CD4-positive, alpha-beta T cell treated with Interleukin-12 subunit alpha and Interleukin-12 subunit beta, for 1 hour (primary cell): ENCODE results near the gene BUB1B.

Source experiments
- DNase-seq: peaks from one replicate; pipeline ENCODE4 v3.0.0-alpha.2; 2020

The BUB1B gene

DNA sequence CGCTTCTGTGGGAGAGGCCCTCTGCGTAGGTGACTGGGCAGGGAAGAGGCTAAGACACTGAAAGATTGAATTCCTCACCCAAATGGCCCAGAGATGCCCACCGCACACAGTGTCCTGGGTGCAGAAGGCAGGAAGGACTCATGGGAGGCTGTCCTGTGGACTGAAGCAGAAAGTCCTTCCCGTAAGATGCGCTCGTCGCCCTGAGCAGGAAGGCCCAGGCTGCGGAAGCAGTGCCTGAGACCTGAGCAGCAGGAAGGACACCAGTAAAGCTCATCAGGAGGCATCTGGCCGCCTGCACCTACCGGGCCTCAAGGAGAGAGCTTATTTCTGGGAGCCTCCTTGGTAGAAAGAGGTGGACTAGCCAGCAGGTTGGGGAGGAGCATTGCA lies 81.3 kb downstream of the BUB1B start:
- DNase-seq, result no peak

DNA sequence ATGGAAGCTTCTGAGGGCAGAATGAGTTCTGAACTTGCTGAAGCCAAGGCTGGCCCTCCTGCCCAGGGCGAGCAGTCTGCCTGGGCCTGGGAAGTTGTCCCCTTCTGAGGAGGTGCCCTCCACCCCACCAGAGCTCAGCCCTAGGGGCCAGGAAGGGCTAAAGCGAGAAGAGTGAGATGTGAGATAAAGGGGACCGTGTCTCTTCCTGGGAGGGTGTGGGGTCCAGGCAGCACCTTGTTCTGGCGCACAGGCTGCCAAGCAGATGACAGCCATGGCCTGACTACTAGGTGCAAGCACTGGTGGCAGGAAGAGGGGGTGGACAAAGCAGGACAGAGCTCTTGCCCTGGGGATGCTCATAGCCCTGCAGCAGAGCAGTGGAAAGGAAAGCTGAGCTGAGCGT lies 81.7 kb downstream of the BUB1B start:
- no peak for DNase-seq

DNA sequence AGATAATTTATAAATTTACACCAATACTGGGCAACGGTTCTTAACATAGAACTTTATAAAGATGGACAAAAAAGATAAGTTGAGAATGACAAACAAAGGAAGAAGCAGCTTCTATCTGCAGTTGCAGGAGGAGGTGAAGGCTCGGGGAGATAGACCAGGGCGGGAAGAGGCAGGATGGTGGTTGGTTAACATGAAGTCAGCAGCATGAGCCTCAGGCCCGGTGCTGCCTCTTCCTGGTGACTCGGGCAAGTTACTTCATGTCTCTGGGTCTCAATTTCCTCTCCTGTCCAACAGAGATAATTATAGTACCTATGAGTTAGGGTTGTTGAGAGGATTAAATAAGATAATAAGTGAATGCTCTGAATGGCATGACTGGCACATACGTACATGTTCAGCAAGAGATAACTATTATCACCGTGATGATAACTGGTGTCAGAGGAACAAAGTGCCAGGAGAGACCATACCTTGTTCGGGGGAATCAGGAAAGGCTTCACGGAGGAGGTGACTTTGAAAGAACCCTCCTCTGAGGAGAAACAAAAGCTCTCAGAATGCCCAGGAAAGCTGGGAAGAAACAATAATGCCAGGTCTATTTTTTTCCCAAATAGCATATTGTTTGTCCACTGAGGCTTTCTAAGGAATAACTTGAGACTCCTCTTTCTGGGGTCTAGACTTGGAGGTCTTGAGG lies 82.4 kb downstream of the BUB1B start:
- no peak for DNase-seq

DNA sequence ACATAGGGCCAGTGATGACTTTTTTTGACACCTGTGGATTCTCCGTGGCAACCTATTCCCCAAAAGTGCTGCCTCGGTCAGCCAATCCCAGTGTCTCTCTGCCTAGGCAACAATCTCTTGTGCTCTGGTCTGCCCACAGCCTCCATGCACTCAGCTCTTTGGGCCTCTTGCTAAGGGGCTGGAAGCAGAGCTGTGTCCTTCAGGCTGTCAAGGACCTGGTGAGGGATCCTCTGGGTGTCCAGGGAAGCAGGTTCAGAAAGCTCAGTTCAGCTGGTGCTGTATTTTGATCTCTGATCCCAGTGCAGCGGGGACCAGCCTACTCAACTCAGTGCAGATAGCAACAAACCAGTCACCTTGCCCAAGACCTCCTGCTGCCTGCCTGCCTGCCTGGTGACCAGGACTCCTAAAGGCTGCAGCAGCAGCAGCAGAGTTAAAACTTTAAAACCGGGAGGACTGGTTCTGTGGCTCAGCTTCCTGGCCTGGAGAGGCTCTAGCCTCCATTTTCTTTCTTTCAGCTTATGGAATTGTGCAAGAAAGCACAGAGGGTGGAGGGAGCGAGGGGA lies 84.2 kb downstream of the BUB1B start:
- no peak for DNase-seq

DNA sequence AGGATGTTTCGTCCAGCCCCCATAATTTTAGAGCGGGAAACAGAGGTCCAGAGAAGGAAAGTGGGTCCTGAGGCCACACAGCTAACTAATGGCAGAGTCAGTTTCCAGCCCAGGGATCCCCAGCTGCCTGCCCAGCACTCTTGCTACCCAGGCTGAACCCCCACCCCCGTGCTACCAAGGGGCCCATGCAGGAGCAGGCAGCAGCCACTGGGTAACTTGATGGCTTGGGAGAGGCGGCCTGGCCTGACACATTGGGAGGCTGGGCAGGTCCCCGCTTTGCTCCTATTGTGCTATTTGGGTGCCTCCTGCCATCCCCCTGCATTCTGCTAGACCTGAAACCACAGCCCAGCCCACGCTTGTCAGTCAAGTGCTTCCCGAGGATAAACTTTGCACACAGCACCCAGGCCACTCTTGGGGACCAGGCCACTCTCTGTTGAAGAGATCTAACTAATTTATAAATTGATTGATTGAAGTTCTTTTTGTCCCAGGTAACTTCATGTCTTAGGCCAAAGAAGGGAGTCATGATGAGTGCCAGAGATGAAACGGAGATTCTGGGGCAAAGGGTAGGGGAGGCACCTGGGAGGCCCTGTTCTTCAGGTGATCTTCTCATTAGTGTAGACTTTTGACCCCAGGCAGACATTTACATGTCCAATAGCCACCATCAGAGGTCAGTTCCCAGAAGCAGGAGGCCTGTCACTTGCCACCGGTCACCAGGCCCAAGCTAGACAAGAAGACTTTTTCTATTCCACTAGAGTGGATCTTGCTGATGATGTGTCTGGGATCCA lies 85.0 kb downstream of the BUB1B start:
- no peak for DNase-seq

DNA sequence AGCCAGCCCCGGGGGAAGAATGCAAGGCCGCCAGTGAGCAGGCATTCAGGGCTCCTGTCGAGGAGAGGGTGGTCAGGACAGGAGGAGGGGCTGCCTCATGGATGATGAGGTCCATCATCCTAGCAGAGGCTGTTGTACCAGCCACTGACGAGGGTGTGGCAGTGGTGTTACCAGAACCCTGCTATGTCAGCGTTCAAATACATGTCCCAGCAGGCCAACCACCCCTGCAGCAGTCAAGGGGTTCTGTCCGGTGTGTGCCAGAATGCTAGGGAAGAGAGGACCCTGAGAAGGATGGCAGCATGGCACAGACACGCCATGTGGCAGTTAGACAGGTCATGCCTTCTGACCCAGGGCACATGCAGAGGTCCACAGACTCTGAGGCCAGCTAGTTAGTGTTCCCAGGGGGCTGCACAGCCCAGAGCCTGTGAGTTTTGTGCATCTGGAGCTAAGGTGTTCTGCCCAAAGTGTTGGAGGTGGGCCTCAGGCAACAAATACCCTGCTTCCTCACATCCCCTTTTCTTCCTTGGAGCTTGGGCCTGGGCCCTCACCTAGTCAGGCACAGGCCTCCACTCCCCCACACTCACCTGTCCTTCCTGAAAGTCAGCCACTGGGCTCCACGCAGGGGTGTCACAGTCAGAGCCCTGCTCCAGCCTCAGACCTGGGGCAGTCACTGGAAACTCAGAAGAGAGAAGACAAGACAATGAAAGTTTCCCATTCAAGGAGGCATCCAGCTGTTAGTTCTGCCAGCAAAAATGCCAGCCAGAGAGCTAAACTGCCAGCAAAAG lies 85.8 kb downstream of the BUB1B start:
- no peak for DNase-seq

DNA sequence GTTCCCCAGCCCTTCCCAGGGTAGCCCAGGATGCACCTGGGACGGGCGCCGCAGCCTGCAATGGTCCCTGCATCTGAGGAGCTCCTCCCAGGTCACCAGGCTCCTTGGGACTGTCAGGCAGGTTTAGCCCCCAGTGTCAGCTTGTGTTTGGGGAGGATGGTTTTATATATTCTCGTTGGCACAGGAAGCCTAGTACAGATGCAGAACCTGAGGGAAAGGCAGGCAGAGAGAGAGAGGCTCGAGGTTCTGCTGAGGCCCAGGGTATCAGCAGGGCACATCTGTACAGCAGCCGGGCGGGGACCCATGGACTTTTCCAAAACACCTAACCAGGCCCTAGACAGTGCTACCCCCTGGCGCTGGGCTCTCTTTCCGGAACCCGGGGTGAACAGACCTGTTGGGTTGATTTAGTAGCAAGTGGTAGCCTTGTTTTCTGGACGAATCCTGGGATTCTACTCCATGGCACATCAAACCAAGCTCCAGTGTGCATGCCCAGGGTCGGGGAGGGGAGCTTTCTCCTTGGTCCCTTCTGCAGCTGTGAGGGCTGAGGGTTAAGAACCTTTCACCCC lies 86.6 kb downstream of the BUB1B start:
- no peak for DNase-seq

DNA sequence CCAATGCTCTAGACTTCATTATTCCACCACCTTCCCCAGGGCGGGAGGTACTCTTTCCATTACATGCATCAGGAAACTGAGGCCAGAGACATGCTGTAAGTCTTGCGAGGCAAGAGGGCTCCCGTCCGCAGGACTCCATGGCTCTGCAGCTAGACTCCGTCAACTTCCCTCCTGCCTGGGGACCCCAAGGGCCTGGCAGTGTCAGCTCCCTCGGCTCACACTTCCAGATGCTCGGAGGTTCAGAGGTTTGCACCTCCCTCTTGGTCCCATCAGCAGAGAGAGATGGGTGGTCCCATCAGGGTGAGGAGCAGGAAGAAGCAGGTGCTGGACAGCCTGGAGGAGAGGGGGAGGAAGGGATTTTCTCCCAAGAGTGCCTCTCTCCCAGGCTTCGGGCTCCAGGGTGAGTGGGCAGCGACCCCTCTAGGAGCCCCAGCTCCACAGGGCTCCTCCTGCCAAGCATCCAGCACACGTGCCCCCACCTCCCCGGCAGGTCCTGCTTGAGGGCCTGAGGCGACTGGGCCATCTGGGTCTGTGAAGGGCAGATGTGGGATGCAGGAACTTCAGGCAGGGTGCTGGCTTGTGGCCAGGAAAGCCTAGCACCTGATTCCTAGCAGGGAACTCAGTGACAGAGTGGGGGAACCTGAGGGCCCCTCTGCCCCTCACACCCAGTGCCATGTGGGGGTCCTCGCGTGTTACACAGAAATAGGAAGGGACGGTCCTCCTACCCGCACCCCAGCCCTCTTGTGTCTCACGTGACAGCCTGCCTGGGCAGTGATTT lies 87.3 kb downstream of the BUB1B start:
- DNase-seq, result no peak

DNA sequence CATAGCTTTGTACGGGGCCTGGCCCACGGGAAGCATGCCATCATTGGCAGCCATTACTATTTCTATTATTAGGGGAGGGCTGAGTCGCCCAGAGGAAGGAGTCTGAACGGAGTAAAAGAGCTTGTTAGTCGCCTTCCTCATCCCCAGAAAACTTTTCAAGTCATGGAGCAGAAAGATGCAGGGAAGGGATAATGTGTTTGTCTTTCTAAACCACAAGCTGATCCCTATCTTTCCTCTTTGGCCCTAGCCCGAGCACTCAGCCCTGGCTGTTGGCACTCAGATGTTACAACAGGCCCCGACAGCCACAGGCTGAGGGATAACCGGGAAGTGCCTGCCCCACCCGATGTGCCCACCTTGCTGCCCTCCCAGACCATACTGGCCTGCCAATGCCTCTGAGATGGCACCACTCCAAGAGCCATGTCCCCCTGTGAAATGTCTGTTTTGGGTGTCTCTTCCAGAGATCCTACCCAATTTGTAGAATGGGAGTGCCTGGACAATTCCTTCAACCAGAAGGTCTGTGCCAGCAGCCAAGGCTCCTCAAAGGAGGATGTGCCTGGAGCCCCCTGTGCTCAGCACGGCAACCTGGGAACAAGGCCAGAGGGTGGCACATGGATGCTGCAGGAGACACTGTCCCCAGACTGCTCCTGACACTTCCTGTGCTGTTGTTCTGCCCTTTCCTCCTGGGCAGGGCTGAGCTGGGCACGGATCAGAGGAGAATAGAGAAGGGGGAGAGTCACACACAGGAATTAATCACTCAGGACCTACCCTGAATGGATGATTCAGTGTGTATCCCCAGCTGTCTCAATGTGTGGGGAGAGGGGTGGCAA lies 88.8 kb downstream of the BUB1B start:
- DNase-seq, result no peak

DNA sequence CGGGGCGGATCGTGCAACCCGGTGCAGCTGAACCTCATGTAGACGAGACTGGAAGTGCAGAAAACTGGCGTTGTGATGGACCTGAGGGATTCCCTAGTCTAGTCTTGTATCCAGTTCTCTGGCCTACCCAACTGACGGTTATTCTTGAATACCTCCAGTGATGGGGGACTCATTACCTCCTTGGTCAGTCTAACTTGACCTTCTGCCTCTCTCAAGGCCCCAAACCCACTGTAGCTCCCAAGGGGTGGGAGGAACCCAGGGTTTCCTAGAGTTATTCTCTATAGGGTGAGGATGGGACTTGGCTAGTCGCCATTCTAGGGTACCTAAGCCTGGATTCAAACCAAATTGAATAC lies 89.4 kb downstream of the BUB1B start:
- DNase-seq, result no peak

DNA sequence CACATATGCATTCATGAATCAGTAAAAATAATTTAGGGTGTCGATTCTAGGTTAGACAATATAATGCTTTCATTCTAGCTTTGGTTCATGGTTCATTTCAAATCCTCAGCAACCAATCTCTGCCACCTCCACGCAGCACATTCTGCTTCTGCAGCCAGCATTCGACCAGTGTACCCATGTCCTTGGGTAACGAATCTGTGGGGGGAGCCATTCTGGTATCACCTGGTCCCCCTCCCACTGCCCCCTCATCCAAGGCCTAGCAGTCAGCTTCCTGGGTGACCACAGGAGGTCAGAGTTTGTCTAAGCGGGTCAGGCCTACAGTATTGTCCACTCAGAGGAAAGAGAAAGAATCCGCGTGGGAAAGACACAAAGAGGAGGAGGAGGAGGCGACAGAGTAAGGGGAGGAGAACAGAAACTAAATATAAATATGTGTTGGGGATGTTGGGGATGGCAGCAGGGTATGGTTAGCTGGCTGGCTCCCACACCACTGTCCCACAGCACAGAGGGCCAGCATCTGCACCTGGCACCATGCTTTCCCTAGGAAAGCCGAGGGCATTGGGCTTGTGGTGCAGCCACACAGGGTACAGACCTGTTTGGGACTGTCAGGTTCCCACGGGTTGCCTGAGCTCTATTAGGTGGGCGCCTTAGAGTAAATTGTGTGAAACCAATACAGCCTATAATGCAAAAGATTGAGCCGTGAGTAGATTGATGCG lies 90.1 kb downstream of the BUB1B start:
- DNase-seq, result no peak

DNA sequence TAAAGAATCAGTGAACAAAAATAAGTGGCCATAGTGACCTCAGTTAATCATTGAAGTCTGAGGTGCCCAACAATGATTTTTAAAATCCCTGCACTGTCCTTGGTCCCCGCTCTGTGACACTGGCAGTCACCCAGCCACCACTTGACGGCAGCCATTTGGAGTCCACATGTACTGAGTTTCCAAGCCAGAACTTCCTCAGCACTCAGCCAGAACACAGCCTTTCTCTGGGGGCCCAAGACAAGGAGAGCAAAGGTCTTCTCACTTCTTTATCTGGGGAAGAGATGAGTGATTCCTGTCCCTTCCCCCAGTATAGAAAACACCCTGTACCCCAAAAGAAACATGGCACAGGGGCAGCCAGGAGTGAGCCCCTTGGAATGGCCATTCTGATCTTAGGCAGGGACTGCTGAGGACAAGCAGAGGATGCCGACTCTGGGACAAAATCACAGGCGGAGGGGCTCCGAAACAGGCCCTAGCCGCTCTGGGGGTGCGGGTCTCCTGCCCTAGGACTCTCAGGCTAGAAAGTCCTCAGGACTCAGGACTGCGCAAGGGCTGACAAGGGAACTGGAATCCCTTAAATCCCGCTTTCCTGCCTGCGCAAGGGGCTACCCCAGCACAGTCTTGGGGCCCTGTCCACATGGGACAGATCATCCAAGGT lies 90.7 kb downstream of the BUB1B start:
- no peak for DNase-seq

DNA sequence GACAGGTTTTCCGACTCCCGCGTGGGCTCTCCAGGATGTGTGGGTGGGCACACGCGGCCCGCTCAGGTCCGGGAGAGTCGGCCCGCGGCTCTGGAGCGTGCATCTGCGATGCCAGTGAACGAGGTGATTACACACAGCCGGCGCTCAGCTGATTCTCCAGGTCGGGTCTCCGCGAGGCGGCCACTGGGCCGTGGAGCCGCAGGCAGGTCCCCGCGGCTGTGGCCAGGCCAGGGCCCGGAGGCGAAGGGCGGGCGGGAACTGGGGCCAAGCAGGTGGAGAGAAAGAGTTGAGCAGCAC lies 91.2 kb downstream of the BUB1B start:
- DNase-seq, result no peak

DNA sequence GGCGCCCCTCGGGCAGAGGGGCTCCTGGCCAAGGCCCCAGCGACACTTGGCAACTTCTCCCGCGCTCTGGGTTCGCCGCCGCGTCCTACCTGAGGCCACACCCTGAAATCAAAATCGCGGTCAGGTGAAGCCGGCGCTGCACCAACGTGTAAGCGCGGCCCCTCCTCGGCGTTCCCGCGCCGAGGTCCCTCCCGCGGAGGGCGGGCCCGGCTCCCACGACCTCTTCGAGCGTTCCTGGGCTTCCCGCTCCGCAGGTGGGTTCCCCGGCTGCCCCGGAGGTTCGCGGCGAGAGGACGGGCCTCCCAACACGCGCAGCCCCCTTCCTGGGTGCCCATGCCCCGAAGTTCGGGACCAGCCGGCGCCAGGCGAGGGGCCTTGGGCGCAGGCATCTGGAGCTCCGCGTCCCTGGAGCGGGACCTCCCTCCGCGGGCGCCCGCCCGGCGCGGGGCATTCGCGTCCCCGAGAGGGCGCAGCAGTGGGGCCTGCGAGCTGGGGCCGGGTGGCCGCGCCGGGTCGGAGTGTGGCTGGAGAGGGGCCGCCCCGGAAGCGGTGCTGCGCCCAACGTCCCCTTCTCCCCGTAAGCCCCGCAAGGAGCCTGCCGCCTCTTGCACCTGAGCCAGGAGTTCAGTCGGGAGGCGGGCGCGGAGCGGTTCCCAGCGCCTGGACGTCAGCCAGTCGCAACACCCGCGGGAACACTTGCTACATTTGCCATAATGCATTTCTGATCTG lies 91.7 kb downstream of the BUB1B start:
- no peak for DNase-seq

DNA sequence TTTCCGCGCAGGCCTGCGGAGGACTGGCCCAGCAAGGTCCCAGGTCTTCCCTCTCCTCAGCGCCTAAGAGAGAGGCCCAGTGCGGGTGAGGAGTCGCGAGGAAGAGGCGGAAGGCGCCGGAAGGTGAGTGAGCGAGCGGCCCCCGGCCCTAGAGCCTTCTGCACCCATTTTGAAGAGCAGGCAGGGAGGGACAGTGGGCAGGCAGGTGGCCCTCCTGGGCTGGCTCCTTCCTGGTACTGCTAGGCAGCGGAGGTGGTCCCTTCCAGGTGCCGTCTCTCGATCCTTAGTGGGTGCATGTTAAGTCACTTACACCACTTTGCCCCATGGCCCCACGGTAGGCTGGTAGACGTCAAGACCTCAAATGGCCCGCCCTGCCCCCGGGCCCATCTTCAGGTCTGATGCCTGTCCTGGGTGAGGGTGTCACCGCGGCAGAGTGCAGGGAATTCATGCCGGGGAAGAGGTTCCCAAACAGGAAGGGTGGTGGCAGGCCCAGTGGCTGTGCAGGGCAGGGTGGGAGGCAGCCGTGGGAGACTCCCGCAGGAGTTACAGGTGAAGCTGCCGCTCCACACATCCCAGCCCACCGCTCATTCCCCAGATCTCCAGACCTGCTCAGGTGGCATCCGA lies 92.4 kb downstream of the BUB1B start:
- peak; percentile 11 for DNase-seq

DNA sequence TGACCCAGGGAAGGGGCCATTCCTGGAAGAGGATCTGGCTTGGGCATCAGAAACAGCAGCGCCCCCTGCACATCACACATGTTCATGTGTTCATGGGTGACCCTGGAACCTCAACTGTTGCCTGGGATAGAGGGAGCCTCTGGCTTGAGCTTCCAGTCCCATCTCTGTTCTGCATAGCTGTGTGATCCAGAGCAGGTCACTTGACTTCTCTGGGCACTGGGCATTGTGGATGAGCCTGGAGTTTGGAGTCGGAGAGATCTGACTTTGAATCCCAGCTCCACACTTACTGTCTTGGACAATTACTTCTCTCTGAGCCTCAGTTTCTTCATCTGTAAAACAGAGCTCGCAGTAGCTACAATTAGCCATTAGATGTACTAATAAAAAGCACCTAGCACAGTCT lies 93.6 kb downstream of the BUB1B start:
- no peak for DNase-seq

DNA sequence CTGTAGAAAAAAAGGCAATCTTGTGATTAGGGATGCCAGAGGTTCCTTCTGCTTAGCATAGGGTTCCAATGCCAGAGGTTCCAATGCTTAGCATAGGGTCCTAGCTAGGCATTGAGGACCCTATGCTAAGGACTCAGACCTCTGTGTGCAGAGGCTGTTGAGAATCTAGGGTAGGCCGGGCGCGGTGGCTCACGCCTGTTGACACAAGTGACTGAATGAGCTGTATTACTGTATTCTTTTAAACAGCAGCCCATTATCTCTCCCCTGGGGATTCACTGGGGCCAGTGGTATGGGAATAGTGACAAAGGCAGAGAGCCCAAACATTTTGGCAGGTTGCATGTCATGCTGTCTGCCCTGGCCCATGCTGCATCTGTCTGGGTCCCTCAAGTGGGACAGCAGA lies 94.2 kb downstream of the BUB1B start:
- no peak for DNase-seq

DNA sequence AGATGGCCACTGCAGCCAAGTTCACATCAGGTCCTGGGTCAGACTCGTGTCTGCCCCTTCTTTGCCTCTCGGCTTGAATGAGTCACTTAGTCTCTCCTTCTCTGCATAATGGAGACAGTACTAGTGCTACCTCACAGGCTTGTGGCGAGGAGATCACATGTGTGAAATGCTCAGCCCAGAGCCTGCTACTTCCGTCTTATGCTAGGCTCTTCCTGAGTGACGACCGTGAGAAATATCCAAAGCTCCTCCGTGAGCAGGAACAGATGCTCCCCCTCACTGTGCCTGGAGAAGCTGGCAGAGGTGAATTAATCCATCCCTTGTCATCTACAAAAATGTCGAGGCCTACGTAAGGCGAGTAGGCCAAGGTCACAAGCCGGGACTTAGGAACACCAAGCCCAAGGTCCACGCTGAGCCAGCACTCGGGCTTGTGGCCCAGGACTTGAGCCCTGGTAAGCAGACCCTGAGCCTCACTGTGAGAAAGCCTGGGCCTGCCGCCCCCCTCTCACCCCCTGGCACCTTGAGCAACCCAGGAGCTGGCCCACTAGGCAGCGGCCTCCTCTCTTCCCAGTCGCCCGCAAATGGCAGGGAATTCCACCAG lies 95.9 kb downstream of the BUB1B start:
- peak; percentile 39 for DNase-seq
